ENCODE results near the gene TMEM171. TPM values are rescaled to one million over a fixed set of nuclear protein-coding genes. Genes with fewer than 3 reads are reported as not detected.

TMEM171 gene
- total and polyA plus RNA-seq, 2 donors, result 0.19 to 0.62 TPM

GRCh38 chr5:73116506-73116905, 3.9 kb upstream of the TMEM171 start:
- Histone ChIP-seq H3K27ac (ENCODE audit: low read depth in 1 of 2, low read length in 1 of 2) (no peak overlapping the region), H3K9me3 (ENCODE audit: control insufficient read depth in 2 of 2, insufficient read depth in 1 of 2, low read length in 1 of 2) (no peaks in the 10 kb centered on the region), H3K36me3 (ENCODE audit: control insufficient read depth in 2 of 2, insufficient read depth in 2 of 2, low read length in 1 of 2) (no peaks in the 10 kb centered on the region), H3K4me1 (ENCODE audit: control insufficient read depth in 2 of 2, insufficient read depth in 2 of 2, low read length in 2 of 2) (no peaks in the 10 kb centered on the region), H3K4me3 (ENCODE audit: low read length in 2 of 2) (no peak overlapping the region), H3K27me3 (ENCODE audit: control insufficient read depth in 2 of 2, insufficient read depth in 1 of 2, low read length in 1 of 2) (peaks cover 24 to 49% of the 10 kb centered on the region in 2 donors)
- no peak for DNase-seq (ENCODE audit: low read depth in 6 of 9, low spot score in 9 of 9)
- WGBS, result 76% methylated on average over 2 of the region's 2 CpGs

GRCh38 chr5:73117088-73117740, 3.2 kb upstream of the TMEM171 start:
- no peak overlapping the region for H3K27ac ChIP-seq (ENCODE audit: low read depth in 1 of 2, low read length in 1 of 2)
- no peak for DNase-seq (ENCODE audit: low read depth in 6 of 9, low spot score in 9 of 9)
- H3K36me3 ChIP-seq (ENCODE audit: control insufficient read depth in 2 of 2, insufficient read depth in 2 of 2, low read length in 1 of 2), result no peaks in the 10 kb centered on the region
- no peaks in the 10 kb centered on the region for H3K4me1 ChIP-seq (ENCODE audit: control insufficient read depth in 2 of 2, insufficient read depth in 2 of 2, low read length in 2 of 2)
- no peak overlapping the region for H3K4me3 ChIP-seq (ENCODE audit: low read length in 2 of 2)
- 56% methylated on average over 3 of the region's 3 CpGs for WGBS
- H3K9me3 ChIP-seq (ENCODE audit: control insufficient read depth in 2 of 2, insufficient read depth in 1 of 2, low read length in 1 of 2), result no peaks in the 10 kb centered on the region
- peaks cover 26 to 56% of the 10 kb centered on the region in 2 donors for H3K27me3 ChIP-seq (ENCODE audit: control insufficient read depth in 2 of 2, insufficient read depth in 1 of 2, low read length in 1 of 2)

GRCh38 chr5:73118391-73118973, 1.9 kb upstream of the TMEM171 start:
- Histone ChIP-seq H3K4me3 (ENCODE audit: low read length in 2 of 2) (no peak overlapping the region), H3K36me3 (ENCODE audit: control insufficient read depth in 2 of 2, insufficient read depth in 2 of 2, low read length in 1 of 2) (no peaks in the 10 kb centered on the region), H3K9me3 (ENCODE audit: control insufficient read depth in 2 of 2, insufficient read depth in 1 of 2, low read length in 1 of 2) (no peaks in the 10 kb centered on the region), H3K27ac (ENCODE audit: low read depth in 1 of 2, low read length in 1 of 2) (no peak overlapping the region), H3K4me1 (ENCODE audit: control insufficient read depth in 2 of 2, insufficient read depth in 2 of 2, low read length in 2 of 2) (no peaks in the 10 kb centered on the region), H3K27me3 (ENCODE audit: control insufficient read depth in 2 of 2, insufficient read depth in 1 of 2, low read length in 1 of 2) (peaks cover 26 to 64% of the 10 kb centered on the region in 2 donors)
- DNase-seq (ENCODE audit: low read depth in 6 of 9, low spot score in 9 of 9), result no peak
- 93% methylated on average over 5 of the region's 5 CpGs for WGBS

GRCh38 chr5:73119451-73120157, 771 bp upstream of the TMEM171 start:
- Histone ChIP-seq H3K4me3 (ENCODE audit: low read length in 2 of 2) (no peak overlapping the region), H3K27ac (ENCODE audit: low read depth in 1 of 2, low read length in 1 of 2) (no peak overlapping the region), H3K36me3 (ENCODE audit: control insufficient read depth in 2 of 2, insufficient read depth in 2 of 2, low read length in 1 of 2) (no peaks in the 10 kb centered on the region), H3K9me3 (ENCODE audit: control insufficient read depth in 2 of 2, insufficient read depth in 1 of 2, low read length in 1 of 2) (no peaks in the 10 kb centered on the region), H3K27me3 (ENCODE audit: control insufficient read depth in 2 of 2, insufficient read depth in 1 of 2, low read length in 1 of 2) (peaks cover 26 to 69% of the 10 kb centered on the region in 2 donors), H3K4me1 (ENCODE audit: control insufficient read depth in 2 of 2, insufficient read depth in 2 of 2, low read length in 2 of 2) (no peaks in the 10 kb centered on the region)
- no peak for DNase-seq (ENCODE audit: low read depth in 6 of 9, low spot score in 9 of 9)
- 17% methylated on average over 40 of the region's 40 CpGs for WGBS

GRCh38 chr5:73121119-73121463, 716 bp downstream of the TMEM171 start:
- 40% methylated on average over 6 of the region's 6 CpGs for WGBS
- H3K4me1 ChIP-seq (ENCODE audit: control insufficient read depth in 2 of 2, insufficient read depth in 2 of 2, low read length in 2 of 2), result no peaks in the 10 kb centered on the region
- no peak overlapping the region for H3K4me3 ChIP-seq (ENCODE audit: low read length in 2 of 2)
- no peak for DNase-seq (ENCODE audit: low read depth in 6 of 9, low spot score in 9 of 9)
- no peaks in the 10 kb centered on the region for H3K36me3 ChIP-seq (ENCODE audit: control insufficient read depth in 2 of 2, insufficient read depth in 2 of 2, low read length in 1 of 2)
- peaks cover 26 to 73% of the 10 kb centered on the region in 2 donors for H3K27me3 ChIP-seq (ENCODE audit: control insufficient read depth in 2 of 2, insufficient read depth in 1 of 2, low read length in 1 of 2)
- no peaks in the 10 kb centered on the region for H3K9me3 ChIP-seq (ENCODE audit: control insufficient read depth in 2 of 2, insufficient read depth in 1 of 2, low read length in 1 of 2)
- no peak overlapping the region for H3K27ac ChIP-seq (ENCODE audit: low read depth in 1 of 2, low read length in 1 of 2)

GRCh38 chr5:73122875-73123810, 2.8 kb downstream of the TMEM171 start:
- WGBS, result 85% methylated on average over 19 of the region's 19 CpGs
- Histone ChIP-seq H3K4me1 (ENCODE audit: control insufficient read depth in 2 of 2, insufficient read depth in 2 of 2, low read length in 2 of 2) (no peaks in the 10 kb centered on the region), H3K9me3 (ENCODE audit: control insufficient read depth in 2 of 2, insufficient read depth in 1 of 2, low read length in 1 of 2) (no peaks in the 10 kb centered on the region), H3K27ac (ENCODE audit: low read depth in 1 of 2, low read length in 1 of 2) (no peak overlapping the region), H3K4me3 (ENCODE audit: low read length in 2 of 2) (no peak overlapping the region), H3K27me3 (ENCODE audit: control insufficient read depth in 2 of 2, insufficient read depth in 1 of 2, low read length in 1 of 2) (peaks cover 26 to 61% of the 10 kb centered on the region in 2 donors), H3K36me3 (ENCODE audit: control insufficient read depth in 2 of 2, insufficient read depth in 2 of 2, low read length in 1 of 2) (no peaks in the 10 kb centered on the region)
- no peak for DNase-seq (ENCODE audit: low read depth in 6 of 9, low spot score in 9 of 9)

- DNase-seq (ENCODE audit: low read depth in 6 of 9, low spot score in 9 of 9), result no peak
- Histone ChIP-seq H3K36me3 (ENCODE audit: control insufficient read depth in 2 of 2, insufficient read depth in 2 of 2, low read length in 1 of 2) (no peaks in the 10 kb centered on the region), H3K27ac (ENCODE audit: low read depth in 1 of 2, low read length in 1 of 2) (no peak overlapping the region), H3K4me3 (ENCODE audit: low read length in 2 of 2) (no peak overlapping the region), H3K4me1 (ENCODE audit: control insufficient read depth in 2 of 2, insufficient read depth in 2 of 2, low read length in 2 of 2) (no peaks in the 10 kb centered on the region), H3K27me3 (ENCODE audit: control insufficient read depth in 2 of 2, insufficient read depth in 1 of 2, low read length in 1 of 2) (peaks cover 13 to 45% of the 10 kb centered on the region in 2 donors), H3K9me3 (ENCODE audit: control insufficient read depth in 2 of 2, insufficient read depth in 1 of 2, low read length in 1 of 2) (no peaks in the 10 kb centered on the region)
- 85% methylated on average over 4 of the region's 4 CpGs for WGBS
Measured at GRCh38 chr5:73125289-73125688, 4.9 kb downstream of the TMEM171 start.

- Histone ChIP-seq H3K27me3 (ENCODE audit: control insufficient read depth in 2 of 2, insufficient read depth in 1 of 2, low read length in 1 of 2) (peaks cover 2 to 37% of the 10 kb centered on the region in 2 donors), H3K27ac (ENCODE audit: low read depth in 1 of 2, low read length in 1 of 2) (no peak overlapping the region), H3K9me3 (ENCODE audit: control insufficient read depth in 2 of 2, insufficient read depth in 1 of 2, low read length in 1 of 2) (no peaks in the 10 kb centered on the region), H3K4me3 (ENCODE audit: low read length in 2 of 2) (no peak overlapping the region), H3K36me3 (ENCODE audit: control insufficient read depth in 2 of 2, insufficient read depth in 2 of 2, low read length in 1 of 2) (no peaks in the 10 kb centered on the region), H3K4me1 (ENCODE audit: control insufficient read depth in 2 of 2, insufficient read depth in 2 of 2, low read length in 2 of 2) (no peaks in the 10 kb centered on the region)
- no peak for DNase-seq (ENCODE audit: low read depth in 6 of 9, low spot score in 9 of 9)
- 96% methylated on average over 4 of the region's 4 CpGs for WGBS
Measured at GRCh38 chr5:73126381-73126780, 6.0 kb downstream of the TMEM171 start.
